Pulmonary artery endothelial cell (primary cell): ENCODE measurements around the gene SLC29A3. TPM values are rescaled to one million over a fixed set of nuclear protein-coding genes. Genes with fewer than 3 reads are reported as not detected.

Experiments
- DNase-seq: peaks from one replicate; pipeline ENCODE4 v3.0.0-alpha.2; 2011; ENCODE audit warnings: low read depth, low spot score
- total RNA-seq: library from RNA; depleted of rRNA; stranded (reverse); fragments of >200 nt; gene quantifications from 2 replicates; pipeline ENCODE4 v1.2.3, GENCODE V29; 2014

Gene SLC29A3
- total RNA-seq, 1 donor from 2014 or later, result 1.3 TPM

GRCh38 chr10:71391701-71392100 is 72.6 kb downstream of the SLC29A3 start:
- DNase-seq, result no peak

- no peak for DNase-seq
Measured at GRCh38 chr10:71392292-71392691, 73.2 kb downstream of the SLC29A3 start.

GRCh38 chr10:71392791-71393781 is 74.0 kb downstream of the SLC29A3 start:
- no peak for DNase-seq

GRCh38 chr10:71393841-71394475 is 74.9 kb downstream of the SLC29A3 start:
- DNase-seq, result no peak

GRCh38 chr10:71394926-71395562 is 76.0 kb downstream of the SLC29A3 start:
- DNase-seq, result no peak

GRCh38 chr10:71395621-71396020 is 76.6 kb downstream of the SLC29A3 start:
- DNase-seq, result no peak

GRCh38 chr10:71396084-71396710 is 77.1 kb downstream of the SLC29A3 start:
- no peak for DNase-seq

- no peak for DNase-seq
Measured at GRCh38 chr10:71396711-71397295, 77.7 kb downstream of the SLC29A3 start, which contains the start of gene CDH23. Gene CDH23, plus strand, starts transcription at chr10:71396920. Its CDS starts 42,912 bp downstream, at chr10:71439832.

GRCh38 chr10:71397296-71398212 is 78.5 kb downstream of the SLC29A3 start:
- DNase-seq, result no peak

GRCh38 chr10:71398976-71399375 is 79.9 kb downstream of the SLC29A3 start:
- no peak for DNase-seq

- no peak for DNase-seq
Measured at GRCh38 chr10:71399946-71400345, 80.9 kb downstream of the SLC29A3 start.

- DNase-seq, result no peak
Measured at GRCh38 chr10:71401056-71401455, 82.0 kb downstream of the SLC29A3 start.

- no peak for DNase-seq
Measured at GRCh38 chr10:71402005-71402404, 82.9 kb downstream of the SLC29A3 start.

GRCh38 chr10:71404503-71405295 is 85.6 kb downstream of the SLC29A3 start:
- no peak for DNase-seq

GRCh38 chr10:71406878-71407277 is 87.8 kb downstream of the SLC29A3 start:
- DNase-seq, result no peak

GRCh38 chr10:71408436-71409225 is 89.6 kb downstream of the SLC29A3 start:
- DNase-seq, result no peak

GRCh38 chr10:71409516-71410104 is 90.6 kb downstream of the SLC29A3 start:
- DNase-seq, result no peak
